Heart right ventricle (tissue), 16 donors: ENCODE results near the gene LUZP2. TPM values are rescaled to one million over a fixed set of nuclear protein-coding genes. Genes with fewer than 3 reads are reported as not detected.

Source experiments
- ATAC-seq, 8 donors: fragments of 200-7000 bp; cut with Tn5 transposase; one replicate each; pipeline ENCODE4 v1.9.1; 2020; ENCODE audit warnings: mild to moderate bottlenecking in 8 of 8, moderate library complexity in 8 of 8, moderate number of reproducible peaks in 1 of 8
- DNase-seq, 2 donors: peaks; one replicate each; pipeline ENCODE4 v3.0.0-alpha.2; 2020
- H3K27ac ChIP-seq, 10 donors: fragments of 200-600 bp; sonication (generic) in 2 of 10; one replicate each; pipeline versions ENCODE4 v1.5.0 to v1.8.0; 2020 to 2022; ENCODE audit warnings: mild to moderate bottlenecking in 3 of 10
- H3K27me3 ChIP-seq, 7 donors: fragments of 200-600 bp; one replicate each; pipeline ENCODE4 v1.8.0; 2021 to 2022; ENCODE audit warnings: mild to moderate bottlenecking in 2 of 7
- H3K36me3 ChIP-seq, 9 donors: fragments of 200-600 bp; sonication (generic) in 1 of 9; one replicate each; pipeline versions ENCODE4 v1.5.0 to v1.8.0; 2020 to 2022; ENCODE audit warnings: mild to moderate bottlenecking in 2 of 9
- H3K4me1 ChIP-seq, 9 donors: fragments of 200-600 bp; sonication (generic) in 1 of 9; one replicate each; pipeline versions ENCODE4 v1.5.0 to v1.8.0; 2020 to 2022; ENCODE audit warnings: mild to moderate bottlenecking in 4 of 9
- H3K4me3 ChIP-seq, 10 donors: fragments of 200-600 bp; sonication (generic) in 2 of 10; one replicate each; pipeline versions ENCODE4 v1.5.0 to v1.8.0; 2020 to 2022; ENCODE audit warnings: mild to moderate bottlenecking in 7 of 10, moderate library complexity in 2 of 10
- H3K9me3 ChIP-seq, 11 donors: fragments of 200-600 bp in 10 of 11; sonication (generic) in 2 of 11; one replicate each; pipeline versions ENCODE4 v1.5.0 to v1.8.0; 2013 to 2022; ENCODE audit warnings: mild to moderate bottlenecking in 2 of 11, control low read depth in 1 of 11, moderate library complexity in 1 of 11
- CTCF ChIP-seq, 9 donors: fragments of 200-600 bp; sonication (generic) in 2 of 9; IDR thresholded peaks; one replicate each; pipeline versions ENCODE4 v1.5.0 to v1.8.0; 2021 to 2022; ENCODE audit warnings: antibody characterized with exemption in 9 of 9, mild to moderate bottlenecking in 5 of 9, moderate library complexity in 1 of 9
- WGBS, 2 donors: extraction: QIAGEN DNeasy Blood & Tissue Kit; methylation state at CpG; one replicate each; pipeline ENCODE4 v1.1.7; 2013; ENCODE audit warnings: inconsistent platforms in 1 of 2; 5-methylcytosine and 5-hydroxymethylcytosine counted together
- intact Hi-C, 10 donors: fragments of 100-400 bp; cut with DNase I; formaldehyde crosslinking; loops; one replicate each; pipeline versions ENCODE4 v1.11.1 to v1.14.2; 2022
- polyA plus RNA-seq, 2 donors: library from polyadenylated mRNA; stranded (reverse); fragments of 200-250 nt; gene quantifications; one replicate each; pipeline ENCODE4 v1.2.3, GENCODE V29; 2013
- total RNA-seq, 10 donors: library from RNA; stranded (reverse); fragmentation: NEBNext Ultra II Directional in 3 of 10; extraction: Animal tissue kit (Norgen Biotek cat#: 25700) in 3 of 10; gene quantifications; one replicate each; pipeline versions ENCODE4 v1.2.1 to v1.2.4, GENCODE V29; 2021 to 2023
- donor health status: Arrhythmogenic right ventricular cardiomyopathy.
- donor health status: ischemic (EF 13 %, LVEDD 7.1; RV severe dilation, severe dysfunction).
- donor health status: healthy with polysubstance abuse.
- donor health status: DM: no; HTN: yes; CAD: no.
- donor health status: DM: no; HTN: no; CAD: no.
- donor health status: ischemic (EF 25% LVEDD 6.9; RV normal size, moderate dysfunction).
- donor health status: ischemic (EF 25% LVEDD 5.7; RV mildly dilated, moderate dysfunction).
- donor health status: healthy.
- donor health status: DM: yes; HTN: yes; CAD: no.
- donor health status: Ischemic cardiomyopathy.
- donor health status: ischemic (EF 35%, LVEDD 5.7; RV mildly dilated, moderate dysfunction).
- donor health status: nonischemic (EF 11% LVEDD 7.7; RV severe dilation, severe dysfunction).
- donor health status: DM: yes; HTN: yes; CAD: no.
- donor health status: PGD.
- donor health status: ischemic (EF 29% LVEDD 5.4; RV normal size, mild dysfunction).
- donor health status: nonischemic (EF 23%, LVEDD 6.1; RV moderate dilation, normal function).

The LUZP2 gene
- total and polyA plus RNA-seq, 12 donors, result 0.07 to 0.46 (median 0.18) TPM; not detected in 6

GRCh38 chr11:25048632-25049031 lies 551.8 kb downstream of the LUZP2 start:
- Histone ChIP-seq H3K27ac (no peak overlapping the region), H3K27me3 (no peaks in the 10 kb centered on the region), H3K9me3 (no peaks in the 10 kb centered on the region), H3K4me3 (no peak overlapping the region), H3K4me1 (no peaks in the 10 kb centered on the region), H3K36me3 (no peaks in the 10 kb centered on the region)
- no peak for TF ChIP-seq CTCF (IDR thresholded peaks at IDR 0.05)
- intact Hi-C loops, result no loop called here
- DNase-seq (no peak), ATAC-seq (no peak)
- WGBS, 2 donors, result 89 to 96% methylated on average over 1 of the region's 1 CpG

- ATAC-seq, result no peak
These were observed 556.0 kb downstream of the LUZP2 start for GRCh38 chr11:25052844-25053243.

GRCh38 chr11:25057861-25058260 lies 561.0 kb downstream of the LUZP2 start:
- Histone ChIP-seq H3K4me1 (no peaks in the 10 kb centered on the region), H3K36me3 (no peaks in the 10 kb centered on the region), H3K9me3 (no peaks in the 10 kb centered on the region), H3K27ac (no peak overlapping the region), H3K4me3 (no peak overlapping the region), H3K27me3 (no peaks in the 10 kb centered on the region)
- DNase-seq (no peak), ATAC-seq (no peak)
- intact Hi-C loops, result no loop called here
- TF ChIP-seq CTCF (IDR thresholded peaks at IDR 0.05), result no peak

More at GRCh38 chr11:25052844-25053243, 556.0 kb downstream of the LUZP2 start:
- H3K36me3 ChIP-seq, result no peaks in the 10 kb centered on the region
- H3K4me3 ChIP-seq, result no peak overlapping the region
- H3K27ac ChIP-seq, result no peak overlapping the region
- H3K27me3 ChIP-seq, result no peaks in the 10 kb centered on the region
- no peaks in the 10 kb centered on the region for H3K9me3 ChIP-seq
- no peak for TF ChIP-seq CTCF (IDR thresholded peaks at IDR 0.05)
- no peak for DNase-seq
- no peaks in the 10 kb centered on the region for H3K4me1 ChIP-seq
- intact Hi-C loops, result no loop called here

- intact Hi-C loops, result no loop called here
- H3K4me3 ChIP-seq, result no peak overlapping the region
- no peaks in the 10 kb centered on the region for H3K27me3 ChIP-seq
- no peak for DNase-seq
- no peak for TF ChIP-seq CTCF (IDR thresholded peaks at IDR 0.05)
- H3K9me3 ChIP-seq, result peaks cover 0 to 7% (median 0%) of the 10 kb centered on the region in 11 donors
- no peak for ATAC-seq
- no peaks in the 10 kb centered on the region for H3K4me1 ChIP-seq
- no peaks in the 10 kb centered on the region for H3K36me3 ChIP-seq
- 55 to 79% methylated on average over 1 of the region's 1 CpG for WGBS, 2 donors
- H3K27ac ChIP-seq, result no peak overlapping the region
These were observed 568.9 kb downstream of the LUZP2 start for GRCh38 chr11:25065746-25066145.

DNA sequence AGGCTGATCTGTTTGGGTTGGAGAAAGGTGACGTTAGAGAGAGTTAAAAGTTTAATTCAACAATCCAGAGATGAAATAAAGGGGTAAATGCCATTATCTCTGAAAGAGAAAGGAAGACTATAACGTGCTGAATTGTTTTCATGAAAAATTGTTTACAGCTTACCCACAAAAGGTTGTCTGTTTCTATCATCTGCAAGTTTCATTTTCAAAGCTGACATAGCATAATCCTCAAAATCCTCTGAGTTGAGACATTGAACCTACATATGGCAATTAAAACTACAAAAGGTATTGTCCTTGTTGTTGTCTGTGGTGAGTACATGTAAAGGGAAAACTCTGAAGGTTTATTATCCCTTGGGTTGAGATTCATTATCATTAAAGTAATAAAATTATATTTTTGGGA lies 569.9 kb downstream of the LUZP2 start:
- DNase-seq, result no peak
- Histone ChIP-seq H3K27ac (no peak overlapping the region), H3K4me1 (no peaks in the 10 kb centered on the region), H3K9me3 (peaks cover 0 to 7% (median 0%) of the 10 kb centered on the region in 11 donors), H3K36me3 (no peaks in the 10 kb centered on the region), H3K27me3 (no peaks in the 10 kb centered on the region), H3K4me3 (no peak overlapping the region)
- no peak for TF ChIP-seq CTCF (IDR thresholded peaks at IDR 0.05)
- no peak for ATAC-seq
- 52 to 60% methylated on average over 2 of the region's 2 CpGs for WGBS, 2 donors
- intact Hi-C loops, result no loop called here
